ENCODE data around the gene WAPL. TPM values are rescaled to one million over a fixed set of nuclear protein-coding genes. Genes with fewer than 3 reads are reported as not detected.

Gene WAPL
- total and polyA plus RNA-seq, 8 donors = 11.7 to 100 (median 21.1) TPM

DNA sequence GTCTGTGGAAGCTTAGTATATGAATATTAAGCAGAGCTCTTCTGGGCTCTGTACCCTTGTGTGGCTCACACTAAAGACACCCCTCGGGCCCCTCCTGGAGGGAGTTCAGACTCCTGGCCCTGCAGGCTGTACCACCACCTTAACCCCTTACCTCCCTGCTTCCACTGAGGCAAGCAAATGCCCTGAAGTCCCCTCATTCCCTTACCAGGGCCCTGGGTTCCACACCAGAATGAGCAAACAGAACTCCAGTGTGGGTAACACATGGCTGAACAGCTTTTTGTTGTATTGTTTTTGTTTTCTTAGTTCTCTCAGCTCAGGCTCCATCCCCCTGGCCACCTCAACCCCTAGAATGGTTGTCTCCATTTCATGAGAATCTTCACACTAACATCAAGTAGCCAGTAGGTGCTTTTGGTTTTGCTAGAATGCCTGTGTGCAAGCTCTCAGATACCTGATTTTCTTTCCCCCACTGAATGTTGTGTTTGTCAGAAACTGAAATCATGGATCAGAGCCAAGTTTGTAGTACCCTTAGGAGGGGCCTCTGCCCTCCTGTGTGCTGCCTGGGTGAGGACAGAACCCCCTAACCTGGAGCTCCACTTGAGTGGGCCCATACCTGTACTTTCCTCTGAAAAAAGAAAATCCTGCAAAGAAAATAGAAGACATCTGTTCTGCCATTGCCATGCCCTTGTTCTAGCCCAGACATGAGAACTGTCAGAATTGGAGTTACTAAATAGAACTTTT lies 2.8 kb upstream of the WAPL start:
- Histone ChIP-seq H3K4me1 (peaks cover 20 to 51% (median 31%) of the 10 kb centered on the region in 4 donors), H3K9me3 (no peaks in the 10 kb centered on the region), H3K27me3 (no peaks in the 10 kb centered on the region), H3K27ac (no peak overlapping the region), H3K4me3 (no peak overlapping the region), H3K36me3 (no peaks in the 10 kb centered on the region)
- 25 to 45% (median 40%) methylated on average over 1 of the region's 1 CpG for WGBS, 5 donors
- no peak for TF ChIP-seq EP300 (IDR thresholded peaks at IDR 0.05)
- TF ChIP-seq POLR2A (IDR thresholded peaks at IDR 0.05) = no peak
- TF ChIP-seq, protein P1, sequence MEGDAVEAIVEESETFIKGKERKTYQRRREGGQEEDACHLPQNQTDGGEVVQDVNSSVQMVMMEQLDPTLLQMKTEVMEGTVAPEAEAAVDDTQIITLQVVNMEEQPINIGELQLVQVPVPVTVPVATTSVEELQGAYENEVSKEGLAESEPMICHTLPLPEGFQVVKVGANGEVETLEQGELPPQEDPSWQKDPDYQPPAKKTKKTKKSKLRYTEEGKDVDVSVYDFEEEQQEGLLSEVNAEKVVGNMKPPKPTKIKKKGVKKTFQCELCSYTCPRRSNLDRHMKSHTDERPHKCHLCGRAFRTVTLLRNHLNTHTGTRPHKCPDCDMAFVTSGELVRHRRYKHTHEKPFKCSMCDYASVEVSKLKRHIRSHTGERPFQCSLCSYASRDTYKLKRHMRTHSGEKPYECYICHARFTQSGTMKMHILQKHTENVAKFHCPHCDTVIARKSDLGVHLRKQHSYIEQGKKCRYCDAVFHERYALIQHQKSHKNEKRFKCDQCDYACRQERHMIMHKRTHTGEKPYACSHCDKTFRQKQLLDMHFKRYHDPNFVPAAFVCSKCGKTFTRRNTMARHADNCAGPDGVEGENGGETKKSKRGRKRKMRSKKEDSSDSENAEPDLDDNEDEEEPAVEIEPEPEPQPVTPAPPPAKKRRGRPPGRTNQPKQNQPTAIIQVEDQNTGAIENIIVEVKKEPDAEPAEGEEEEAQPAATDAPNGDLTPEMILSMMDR (IDR thresholded peaks at IDR 0.05) = no peak
- TF ChIP-seq POLR2AphosphoS5 (IDR thresholded peaks at IDR 0.05) = no peak
- no peak for DNase-seq
- intact Hi-C loops (cut with DNase I; ENCODE audit: low total_unique reads) = no loop called here

DNA sequence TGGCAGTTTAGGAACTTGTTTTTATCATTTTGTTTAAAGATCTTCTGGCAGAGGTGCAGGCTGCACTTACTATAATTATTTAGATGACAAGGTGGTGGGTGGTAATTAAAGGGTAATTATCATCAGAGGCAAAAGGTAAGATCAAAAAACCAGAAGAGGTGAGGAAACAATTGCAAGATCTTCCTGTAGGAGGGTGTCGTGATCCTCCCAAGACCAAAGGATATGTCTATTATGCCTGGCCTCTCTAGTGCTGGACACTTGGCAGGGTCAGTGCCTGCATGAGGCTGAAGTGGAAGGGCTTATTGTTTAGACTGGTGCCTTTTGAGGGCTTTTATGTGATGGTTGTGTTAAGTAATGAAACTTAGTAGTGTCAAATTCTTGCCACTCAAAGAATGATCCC lies 1.8 kb upstream of the WAPL start:
- intact Hi-C loops (cut with DNase I; ENCODE audit: low total_unique reads) = no loop called here
- Histone ChIP-seq H3K4me3 (peak overlapping the region in 1 of 4 donors; percentile 93), H3K4me1 (peaks cover 26 to 62% (median 41%) of the 10 kb centered on the region in 4 donors), H3K36me3 (no peaks in the 10 kb centered on the region), H3K27ac (no peak overlapping the region), H3K27me3 (no peaks in the 10 kb centered on the region), H3K9me3 (no peaks in the 10 kb centered on the region)
- no peak for DNase-seq
- WGBS, 5 donors = 58 to 70% (median 63%) methylated on average over 1 of the region's 1 CpG
- TF ChIP-seq, protein P1 (IDR thresholded peaks at IDR 0.05) = no peak
- no peak for TF ChIP-seq EP300 (IDR thresholded peaks at IDR 0.05)
- no peak for TF ChIP-seq POLR2AphosphoS5 (IDR thresholded peaks at IDR 0.05)
- TF ChIP-seq POLR2A (IDR thresholded peaks at IDR 0.05) = no peak

DNA sequence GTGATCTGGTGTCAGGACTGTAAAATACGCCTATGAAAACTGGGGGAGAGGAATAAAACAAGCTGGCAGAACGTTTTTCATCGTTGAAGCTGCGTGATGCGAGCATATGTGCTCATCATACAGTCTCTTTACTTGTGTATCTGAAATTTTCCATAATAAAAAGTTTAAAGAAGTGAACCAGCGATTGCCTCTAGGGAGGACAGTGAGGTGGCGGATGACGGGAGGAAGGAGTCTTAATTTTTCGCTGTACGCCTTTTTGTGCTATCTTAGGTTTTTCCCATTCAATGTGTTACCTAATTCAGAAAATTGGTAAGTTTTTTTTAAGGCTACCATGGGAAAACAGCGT lies 891 bp upstream of the WAPL start:
- peak overlapping the region in 4 of 5 donors; percentile 93 to 99 (median 99) for H3K27ac ChIP-seq
- no peak for DNase-seq
- WGBS, 5 donors = 9 to 17% (median 14%) methylated on average over 11 of the region's 11 CpGs
- peaks cover 0 to 7% (median 5%) of the 10 kb centered on the region in 4 donors for H3K36me3 ChIP-seq
- peaks cover 33 to 64% (median 47%) of the 10 kb centered on the region in 4 donors for H3K4me1 ChIP-seq
- intact Hi-C loops (cut with DNase I; ENCODE audit: low total_unique reads) = no loop called here
- H3K9me3 ChIP-seq = no peaks in the 10 kb centered on the region
- no peak for TF ChIP-seq EP300 (IDR thresholded peaks at IDR 0.05)
- TF ChIP-seq POLR2A (IDR thresholded peaks at IDR 0.05) = no peak
- no peak for TF ChIP-seq POLR2AphosphoS5 (IDR thresholded peaks at IDR 0.05)
- TF ChIP-seq, protein P1 (IDR thresholded peaks at IDR 0.05) = no peak
- peak overlapping the region; percentile 76 to 97 (median 93) for H3K4me3 ChIP-seq
- H3K27me3 ChIP-seq = no peaks in the 10 kb centered on the region

DNA sequence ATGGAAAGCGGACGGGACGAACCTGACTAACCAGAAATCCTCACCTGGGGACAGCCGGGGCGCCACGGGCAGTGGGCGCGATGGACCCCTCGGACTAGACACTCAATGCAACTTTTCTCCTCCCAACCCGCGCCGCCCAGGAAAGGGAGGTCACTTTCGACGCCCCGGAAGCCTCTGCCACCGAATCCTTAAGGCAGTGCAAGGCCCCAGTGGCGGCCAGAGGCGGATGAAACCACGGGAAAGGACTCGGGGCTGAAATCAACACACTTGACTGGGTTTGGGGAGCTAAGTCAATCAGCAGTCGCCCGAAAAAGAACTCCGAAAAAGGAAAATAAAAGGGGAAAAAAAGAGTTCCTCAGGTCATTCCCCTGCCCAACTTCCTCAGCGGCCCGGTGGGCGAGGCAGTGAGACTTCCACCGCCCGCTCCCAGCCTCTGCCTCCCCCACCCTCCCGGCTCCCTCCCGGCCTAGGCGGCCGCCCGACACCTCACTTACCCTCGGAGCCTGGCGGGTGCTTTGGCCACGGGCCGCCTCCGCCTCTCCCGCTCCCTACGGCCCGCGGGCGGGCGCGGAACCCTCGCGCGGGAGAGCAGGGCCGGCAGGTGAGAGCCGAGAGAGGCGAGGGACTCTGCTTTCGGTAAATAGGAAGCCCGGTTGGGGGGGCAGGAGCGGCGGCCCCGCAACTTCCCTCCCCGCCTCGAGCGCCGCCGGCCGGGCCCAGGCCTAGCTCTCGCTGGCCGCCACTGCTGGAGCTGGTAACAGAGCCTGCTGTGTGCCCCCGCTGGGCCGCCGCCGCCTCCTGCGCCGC lies 518 bp downstream of the WAPL start:
- Histone ChIP-seq H3K27me3 (no peaks in the 10 kb centered on the region), H3K27ac (peak overlapping the region; percentile 93 to 99 (median 99)), H3K9me3 (no peaks in the 10 kb centered on the region), H3K4me3 (peak overlapping the region; percentile 76 to 97 (median 93)), H3K36me3 (peaks cover 8 to 21% (median 19%) of the 10 kb centered on the region in 4 donors), H3K4me1 (peaks cover 36 to 78% (median 57%) of the 10 kb centered on the region in 4 donors)
- intact Hi-C loops (cut with DNase I; ENCODE audit: low total_unique reads) = no loop called here
- 0 to 1% (median 0%) methylated on average over 37 to 70 of the region's 70 CpGs for WGBS, 5 donors
- TF ChIP-seq POLR2AphosphoS5 (IDR thresholded peaks at IDR 0.05) = peak in 1 of 3 donors; percentile 22
- TF ChIP-seq, protein P1 (IDR thresholded peaks at IDR 0.05) = no peak
- peak; percentile 61 to 81 for DNase-seq
